ENCODE data around the gene DMXL1.

DNA sequence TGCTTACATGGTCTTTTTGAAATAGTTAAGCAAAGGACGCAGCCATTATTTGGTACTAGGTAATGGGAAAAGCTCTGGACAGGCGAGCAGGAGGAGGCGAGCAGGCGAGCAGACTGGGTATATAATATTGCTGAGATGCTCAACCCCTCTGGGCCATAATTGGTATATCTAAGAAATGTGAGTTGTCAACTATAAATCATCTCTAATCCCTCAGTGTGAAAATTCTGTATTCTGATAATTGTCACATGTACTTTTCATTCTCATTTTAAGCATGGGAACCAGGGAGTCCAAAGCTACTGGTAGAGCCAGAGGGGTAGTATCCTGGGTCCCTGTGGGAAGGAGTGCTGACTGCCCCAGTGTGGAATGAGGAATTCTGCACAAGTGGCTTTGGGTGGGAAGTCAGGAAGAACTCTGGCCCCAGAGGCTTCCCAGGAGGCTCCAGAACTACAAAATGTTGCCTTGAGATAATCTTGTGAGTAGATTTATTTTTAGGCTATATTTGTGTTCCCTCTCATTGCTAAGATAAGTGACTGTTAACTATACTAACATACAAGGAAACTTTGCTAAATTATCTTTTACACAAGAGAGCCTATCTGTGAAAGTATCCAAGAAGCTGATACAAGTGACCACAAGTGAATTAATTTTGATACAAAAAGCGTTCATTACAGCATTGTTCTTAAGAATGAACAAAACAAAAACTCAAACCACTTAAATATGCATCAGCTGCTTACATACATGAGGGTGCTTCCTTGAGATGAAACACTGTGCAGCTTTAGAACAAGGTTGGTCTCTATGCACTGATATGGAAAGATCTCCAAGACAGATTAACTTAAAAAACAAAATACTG is 214.4 kb downstream of the DMXL1 start:
- TF ChIP-seq, protein P1, sequence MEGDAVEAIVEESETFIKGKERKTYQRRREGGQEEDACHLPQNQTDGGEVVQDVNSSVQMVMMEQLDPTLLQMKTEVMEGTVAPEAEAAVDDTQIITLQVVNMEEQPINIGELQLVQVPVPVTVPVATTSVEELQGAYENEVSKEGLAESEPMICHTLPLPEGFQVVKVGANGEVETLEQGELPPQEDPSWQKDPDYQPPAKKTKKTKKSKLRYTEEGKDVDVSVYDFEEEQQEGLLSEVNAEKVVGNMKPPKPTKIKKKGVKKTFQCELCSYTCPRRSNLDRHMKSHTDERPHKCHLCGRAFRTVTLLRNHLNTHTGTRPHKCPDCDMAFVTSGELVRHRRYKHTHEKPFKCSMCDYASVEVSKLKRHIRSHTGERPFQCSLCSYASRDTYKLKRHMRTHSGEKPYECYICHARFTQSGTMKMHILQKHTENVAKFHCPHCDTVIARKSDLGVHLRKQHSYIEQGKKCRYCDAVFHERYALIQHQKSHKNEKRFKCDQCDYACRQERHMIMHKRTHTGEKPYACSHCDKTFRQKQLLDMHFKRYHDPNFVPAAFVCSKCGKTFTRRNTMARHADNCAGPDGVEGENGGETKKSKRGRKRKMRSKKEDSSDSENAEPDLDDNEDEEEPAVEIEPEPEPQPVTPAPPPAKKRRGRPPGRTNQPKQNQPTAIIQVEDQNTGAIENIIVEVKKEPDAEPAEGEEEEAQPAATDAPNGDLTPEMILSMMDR (conservative IDR thresholded peaks at IDR 0.05 in 1 of 2, IDR thresholded peaks at IDR 0.05 in 1 of 2; ENCODE audit: extremely low read depth in 1 of 2, insufficient read depth in 1 of 2, low read depth in 1 of 2, low read length in 2 of 2), result no peak
- TF ChIP-seq EZH2 (IDR thresholded peaks at IDR 0.05; ENCODE audit: borderline replicate concordance, low read length), result no peak
